ENCODE measurements around the gene TMEM221. TPM values are rescaled to one million over a fixed set of nuclear protein-coding genes. Genes with fewer than 3 reads are reported as not detected.

TMEM221 gene
- total RNA-seq, 1 experiment from 2014 or later: 3.4 TPM

GRCh38 chr19:17398902-17399527 is 49.5 kb downstream of the TMEM221 start:
- peaks cover 0 to 15% of the 10 kb centered on the region in 2 experiments; a peak in 2 of 4 replicates for H3K4me1 ChIP-seq (ENCODE audit: control insufficient read depth in 1 of 2, insufficient read depth in 2 of 2, low read length in 2 of 2)
- H3K9ac ChIP-seq (ENCODE audit: low read length): no peak overlapping the region
- ChIA-PET CTCF (no interaction called here), RAD21 (ENCODE audit: low non-redundant PET in 1 of 2, low total read pairs in 2 of 2, uncharacterized antibody in 2 of 2, unreplicated experiment in 2 of 2) (interaction anchor here in 1 of 2 experiments (0.7 kb wide), 1 partner anchor 21 kb away, joined by 3 read pairs; the partner anchor contains the start of gene MVB12A), POLR2A (no interaction called here)
- no peak overlapping the region for H3K4me2 ChIP-seq (ENCODE audit: low read length)
- TF ChIP-seq REST (IDR thresholded peaks at IDR 0.05; ENCODE audit: low read depth) (no peak), CEBPB (IDR thresholded peaks at IDR 0.05; ENCODE audit: low read depth) (no peak), ZFX (IDR thresholded peaks at IDR 0.05) (no peak), TCF7L2 (IDR thresholded peaks at IDR 0.05; ENCODE audit: borderline replicate concordance, extremely low read depth, insufficient read depth, insufficient read length) (no peak)
- H3K79me2 ChIP-seq (ENCODE audit: insufficient read depth, low read length): no peaks in the 10 kb centered on the region
- H3K27ac ChIP-seq (ENCODE audit: low read depth, low read length): no peak overlapping the region
- H4K20me1 ChIP-seq (ENCODE audit: insufficient read depth): no peaks in the 10 kb centered on the region
- H2AFZ ChIP-seq (ENCODE audit: low read depth, low read length, poor library complexity, severe bottlenecking): no peak overlapping the region
- H3K9me3 ChIP-seq (ENCODE audit: control insufficient read depth in 1 of 2, insufficient read depth in 1 of 2, low read depth in 1 of 2, low read length in 2 of 2): no peaks in the 10 kb centered on the region
- H3K36me3 ChIP-seq (ENCODE audit: control insufficient read depth in 1 of 2, insufficient read depth in 2 of 2, low read length in 2 of 2): no peaks in the 10 kb centered on the region
- H3K4me3 ChIP-seq (replicated peaks in 1 of 2; ENCODE audit: low read depth in 1 of 2, low read length in 2 of 2): no peak overlapping the region
- no peaks in the 10 kb centered on the region for H3K9me2 ChIP-seq (ENCODE audit: insufficient read depth)
- H3K27me3 ChIP-seq (ENCODE audit: insufficient read depth, low read length): no peaks in the 10 kb centered on the region
- no peak for ATAC-seq
- no peak for DNase-seq (ENCODE audit: low read depth, low spot score)
- intact Hi-C loops (cut with micrococcal nuclease): loop anchor here (5.0 kb wide), 2 partner anchors 53 to 458 kb away; partner anchors contain the start of gene RPL18A
- no TSS peak for BruUV-seq (replicated peaks)
